T-helper 2 cell (primary cell): Measurements from ENCODE around the gene VWA7.
A peak's percentile ranks its signal among the peaks of the same experiment; 100 is the strongest.
"Not testable (repeated sequence)": the region's sequence is repeated elsewhere in the genome, so short reads cannot be mapped to it uniquely, and the experiment has no call there.

Experiments
- DNase-seq, 5 experiments: peaks; one replicate each; pipeline versions ENCODE4 v3.0.0 to v3.0.0-alpha.2; 2012 to 2022

The VWA7 gene

GRCh38 chr6:31801031-31801927, 24.2 kb upstream of the VWA7 start:
- DNase-seq: not testable (repeated sequence)

- DNase-seq: no peak
Observed at GRCh38 chr6:31799781-31800180, 22.7 kb upstream of the VWA7 start.

GRCh38 chr6:31797588-31797987, 20.5 kb upstream of the VWA7 start:
- peak in 2 of 5 experiments; percentile 24 to 88 for DNase-seq

- DNase-seq: no peak
Observed at GRCh38 chr6:31796993-31797385, 19.9 kb upstream of the VWA7 start.

GRCh38 chr6:31795616-31796298, 18.6 kb upstream of the VWA7 start, which contains the start of gene VARS1:
VARS1 (minus strand) TSS chr6:31795752; CDS start chr6:31795217, 535 bp downstream.
- DNase-seq: peak; percentile 64 to 88 (median 77)

- DNase-seq: peak in 1 of 5 experiments; percentile 13
Observed at GRCh38 chr6:31794866-31795615, 17.9 kb upstream of the VWA7 start.

- peak in 1 of 5 experiments; percentile 40 for DNase-seq
Observed at GRCh38 chr6:31794294-31794865, 17.3 kb upstream of the VWA7 start.

- not testable (repeated sequence) for DNase-seq
Observed at GRCh38 chr6:31793927-31794245, 16.8 kb upstream of the VWA7 start.

GRCh38 chr6:31792761-31793171, 15.6 kb upstream of the VWA7 start:
- no peak for DNase-seq

GRCh38 chr6:31792090-31792374, 14.9 kb upstream of the VWA7 start:
- DNase-seq: no peak

- no peak for DNase-seq
Observed at GRCh38 chr6:31791324-31792089, 14.4 kb upstream of the VWA7 start.

- DNase-seq: no peak
Observed at GRCh38 chr6:31785475-31785874, 8.3 kb upstream of the VWA7 start.

GRCh38 chr6:31784098-31784925, 7.2 kb upstream of the VWA7 start:
- DNase-seq: no peak

- no peak for DNase-seq
Observed at GRCh38 chr6:31782126-31782855, 5.2 kb upstream of the VWA7 start.

GRCh38 chr6:31781244-31782125, 4.4 kb upstream of the VWA7 start:
- no peak for DNase-seq

GRCh38 chr6:31780507-31781243, 3.5 kb upstream of the VWA7 start:
- no peak for DNase-seq

GRCh38 chr6:31779908-31780307, 2.8 kb upstream of the VWA7 start:
- no peak for DNase-seq

GRCh38 chr6:31778999-31779885, 2.1 kb upstream of the VWA7 start:
- DNase-seq: no peak
